HEK293 (cell line): ENCODE results near the gene KCTD21.

Experiments
- CTCF ChIA-PET: fragments of 350-600 bp; formaldehyde crosslinking; extraction: SDS; loops from one replicate; lab custom pipeline; 2021; ENCODE audit warnings: antibody characterized with exemption; lab: Yijun Ruan, JAX
- POLR2A ChIA-PET: fragments of 300-600 bp; formaldehyde crosslinking; extraction: SDS; loops from one replicate; lab custom pipeline; 2020; ENCODE audit warnings: antibody characterized with exemption, inconsistent platforms; lab: Yijun Ruan, JAX
- H3K27ac ChIP-seq: fragments of 200-500 bp; sonication (Bioruptor generic); 2 replicates; pipeline ENCODE4 v1.5.1; 2014; ENCODE audit warnings: low read depth, low read length, control low read depth, inconsistent platforms; ENCODE audit errors: extremely low read depth
- H3K36me3 ChIP-seq, 2 experiments: fragments of 200-500 bp in 1 of 2; sonication (Bioruptor generic) in 1 of 2; 1 replicate in 1 of 2; 2 replicates in 1 of 2; pipeline ENCODE4 v1.5.1; 2014 to 2017; ENCODE audit warnings: inconsistent platforms in 2 of 2, low read length in 2 of 2; ENCODE audit not compliant: control insufficient read depth in 2 of 2, insufficient read depth in 1 of 2
- H3K4me1 ChIP-seq: fragments of 200-500 bp; sonication (Bioruptor generic); 2 replicates; pipeline ENCODE4 v1.5.1; 2014; ENCODE audit warnings: mild to moderate bottlenecking, low read length, inconsistent platforms; ENCODE audit not compliant: control insufficient read depth, insufficient read depth
- H3K4me3 ChIP-seq: 2 replicates; pipeline ENCODE4 v1.5.1; 2011; ENCODE audit warnings: low read depth, mild to moderate bottlenecking, control low read depth, low read length, moderate library complexity
- H3K9me3 ChIP-seq: fragments of 200-500 bp; sonication (Bioruptor generic); 2 replicates; pipeline ENCODE4 v1.5.1; 2014; ENCODE audit warnings: low read depth, low read length, inconsistent platforms; ENCODE audit not compliant: control insufficient read depth, insufficient read depth
- ELK4 ChIP-seq: IDR thresholded peaks from 2 replicates; pipeline ENCODE4 v1.6.1; 2011; ENCODE audit warnings: mild to moderate bottlenecking, low read depth, low read length, borderline replicate concordance
- HOXA7 ChIP-seq: sonication (generic); formaldehyde crosslinking; IDR thresholded peaks from 2 replicates; pipeline ENCODE4 v1.8.1; 2022; ENCODE audit warnings: missing genetic modification reagents, borderline replicate concordance
- KLF7 ChIP-seq: fragments of 450-650 bp; formaldehyde crosslinking; IDR thresholded peaks from 2 replicates; pipeline ENCODE4 v1.5.1; 2016; ENCODE audit warnings: missing biosample characterization, missing genetic modification characterization, borderline replicate concordance
- SCRT1 ChIP-seq: fragments of 450-650 bp; formaldehyde crosslinking; IDR thresholded peaks from 2 replicates; pipeline ENCODE4 v1.5.1; 2016; ENCODE audit warnings: missing biosample characterization, missing genetic modification characterization, borderline replicate concordance
- SP3 ChIP-seq: fragments of 450-650 bp; formaldehyde crosslinking; IDR thresholded peaks from 2 replicates; pipeline ENCODE4 v1.5.1; 2016; ENCODE audit warnings: missing biosample characterization, missing genetic modification characterization
- WT1 ChIP-seq: fragments of 450-650 bp; formaldehyde crosslinking; IDR thresholded peaks from 2 replicates; pipeline ENCODE4 v1.5.1; 2016; ENCODE audit warnings: missing biosample characterization, missing genetic modification characterization
- ZBTB1 ChIP-seq: fragments of 450-650 bp; formaldehyde crosslinking; IDR thresholded peaks from 2 replicates; pipeline ENCODE4 v1.5.1; 2016; ENCODE audit warnings: missing biosample characterization, missing genetic modification characterization
- ZBTB10 ChIP-seq: fragments of 450-650 bp; formaldehyde crosslinking; IDR thresholded peaks from 2 replicates; pipeline ENCODE4 v1.5.1; 2016; ENCODE audit warnings: missing biosample characterization, missing genetic modification characterization
- ZBTB17 ChIP-seq: fragments of 450-650 bp; formaldehyde crosslinking; IDR thresholded peaks from 2 replicates; pipeline ENCODE4 v1.5.1; 2016; ENCODE audit warnings: missing biosample characterization, missing genetic modification characterization
- ZBTB26 ChIP-seq: fragments of 450-650 bp; formaldehyde crosslinking; optimal IDR thresholded peaks from 2 replicates; pipeline ENCODE3; 2016; ENCODE audit warnings: missing biosample characterization, mild to moderate bottlenecking, missing genetic modification characterization
- ZFP37 ChIP-seq: fragments of 450-650 bp; formaldehyde crosslinking; IDR thresholded peaks from 2 replicates; pipeline ENCODE4 v1.5.1; 2016; ENCODE audit warnings: missing biosample characterization, missing genetic modification characterization
- ZFP69B ChIP-seq: fragments of 450-650 bp; formaldehyde crosslinking; IDR thresholded peaks from 2 replicates; pipeline ENCODE4 v1.5.1; 2016; ENCODE audit warnings: missing biosample characterization, missing genetic modification characterization
- ZIC2 ChIP-seq: fragments of 450-650 bp; formaldehyde crosslinking; IDR thresholded peaks from 2 replicates; pipeline ENCODE4 v1.5.1; 2016; ENCODE audit warnings: missing biosample characterization, missing genetic modification characterization
- ZNF140 ChIP-seq: fragments of 450-650 bp; formaldehyde crosslinking; IDR thresholded peaks from 2 replicates; pipeline ENCODE4 v1.5.1; 2016; ENCODE audit warnings: missing biosample characterization, missing genetic modification characterization
- ZNF16 ChIP-seq: fragments of 450-650 bp; formaldehyde crosslinking; IDR thresholded peaks from 2 replicates; pipeline ENCODE4 v1.5.1; 2016; ENCODE audit warnings: low read depth, missing biosample characterization, missing genetic modification characterization
- ZNF174 ChIP-seq: fragments of 450-650 bp; formaldehyde crosslinking; IDR thresholded peaks from 2 replicates; pipeline ENCODE4 v1.5.0; 2017; ENCODE audit warnings: missing biosample characterization, mild to moderate bottlenecking, missing genetic modification characterization
- ZNF211 ChIP-seq: fragments of 450-650 bp; formaldehyde crosslinking; IDR thresholded peaks from 2 replicates; pipeline ENCODE4 v1.5.1; 2016; ENCODE audit warnings: low read depth, missing biosample characterization, missing genetic modification characterization
- ZNF449 ChIP-seq: fragments of 450-650 bp; formaldehyde crosslinking; IDR thresholded peaks from 2 replicates; pipeline ENCODE4 v1.5.1; 2017; ENCODE audit warnings: missing biosample characterization, mild to moderate bottlenecking, missing genetic modification characterization, moderate library complexity
- ZNF510 ChIP-seq: fragments of 450-650 bp; formaldehyde crosslinking; IDR thresholded peaks from 2 replicates; pipeline ENCODE4 v1.5.1; 2018; ENCODE audit warnings: mild to moderate bottlenecking, missing genetic modification characterization, missing biosample characterization; ENCODE audit not compliant: insufficient replicate concordance
- ZNF555 ChIP-seq: fragments of 450-650 bp; formaldehyde crosslinking; conservative IDR thresholded peaks from 2 replicates; pipeline ENCODE4 v1.5.1; 2017; ENCODE audit warnings: missing biosample characterization, mild to moderate bottlenecking, missing genetic modification characterization, inconsistent platforms
- ZNF571 ChIP-seq: fragments of 450-650 bp; formaldehyde crosslinking; IDR thresholded peaks from 2 replicates; pipeline ENCODE4 v1.5.0; 2017; ENCODE audit warnings: missing biosample characterization, missing genetic modification characterization
- ZNF580 ChIP-seq: fragments of 450-650 bp; formaldehyde crosslinking; IDR thresholded peaks from 2 replicates; pipeline ENCODE4 v1.5.1; 2016; ENCODE audit warnings: missing biosample characterization, missing genetic modification characterization
- ZNF776 ChIP-seq: fragments of 450-650 bp; formaldehyde crosslinking; IDR thresholded peaks from 2 replicates; pipeline ENCODE4 v1.5.0; 2017; ENCODE audit warnings: missing biosample characterization, missing genetic modification characterization, borderline replicate concordance
- ZNF785 ChIP-seq: fragments of 450-650 bp; formaldehyde crosslinking; IDR thresholded peaks from 2 replicates; pipeline ENCODE4 v1.5.1; 2016; ENCODE audit warnings: missing biosample characterization, missing genetic modification characterization
- ZNF792 ChIP-seq: fragments of 450-650 bp; formaldehyde crosslinking; IDR thresholded peaks from 2 replicates; pipeline ENCODE4 v1.5.1; 2016; ENCODE audit warnings: missing biosample characterization, missing genetic modification characterization
- ZNF830 ChIP-seq: fragments of 450-650 bp; IDR thresholded peaks from 2 replicates; pipeline ENCODE4 v1.5.0; 2018; ENCODE audit warnings: missing biosample characterization, missing genetic modification characterization, low read depth, mild to moderate bottlenecking, moderate library complexity
- ZSCAN5A ChIP-seq: fragments of 450-650 bp; formaldehyde crosslinking; IDR thresholded peaks from 2 replicates; pipeline ENCODE4 v1.5.1; 2016; ENCODE audit warnings: missing biosample characterization, missing genetic modification characterization

The KCTD21 gene

GRCh38 chr11:78200553-78200952, 12.1 kb upstream of the KCTD21 start:
- H3K9me3 ChIP-seq = no peaks in the 10 kb centered on the region
- peaks cover 0 to 57% of the 10 kb centered on the region in 2 experiments; a peak in 1 of 3 replicates for H3K36me3 ChIP-seq
- CTCF ChIA-PET = interaction anchor here (0.6 kb wide), 1 partner anchor 588 kb away, joined by 4 read pairs; no protein-coding TSS in a partner anchor
- H3K4me3 ChIP-seq = no peak overlapping the region
- H3K4me1 ChIP-seq = no peaks in the 10 kb centered on the region
- POLR2A ChIA-PET = no interaction called here
- no peak for TF ChIP-seq ZNF792 (tag by site-specific recombination)
- TF ChIP-seq ZNF449 (tag by site-specific recombination) = no peak
- no peak for TF ChIP-seq ZBTB1
- no peak for TF ChIP-seq HOXA7 (CRISPR knock-in tag)
- TF ChIP-seq SP3 (tag by site-specific recombination) = no peak
- no peak for TF ChIP-seq ZIC2 (tag by site-specific recombination)
- no peak for TF ChIP-seq ZBTB10 (tag by site-specific recombination)
- TF ChIP-seq ZNF16 (tag by site-specific recombination) = no peak
- TF ChIP-seq ZNF510 (tag by site-specific recombination) = no peak
- no peak for TF ChIP-seq ZNF140 (tag by site-specific recombination)
- no peak for TF ChIP-seq KLF7 (tag by site-specific recombination)
- TF ChIP-seq SCRT1 = no peak
- no peak for TF ChIP-seq ZNF211
- TF ChIP-seq ZNF571 (tag by site-specific recombination) = no peak
- H3K27ac ChIP-seq = no peak overlapping the region

GRCh38 chr11:78200061-78200460, 11.6 kb upstream of the KCTD21 start:
- H3K4me1 ChIP-seq = no peaks in the 10 kb centered on the region
- H3K36me3 ChIP-seq = peaks cover 0 to 54% of the 10 kb centered on the region in 2 experiments; a peak in 1 of 3 replicates
- ChIA-PET POLR2A (no interaction called here), CTCF (interaction anchor here (0.6 kb wide), 1 partner anchor 588 kb away, joined by 4 read pairs; no protein-coding TSS in a partner anchor)
- H3K27ac ChIP-seq = no peak overlapping the region
- TF ChIP-seq ZNF785 (tag by site-specific recombination) (no peak), ZFP69B (tag by site-specific recombination) (no peak), ZBTB17 (no peak), WT1 (tag by site-specific recombination) (no peak), ZNF555 (tag by site-specific recombination) (no peak), ELK4 (no peak), ZNF776 (tag by site-specific recombination) (no peak), ZNF580 (tag by site-specific recombination) (no peak), ZNF174 (tag by site-specific recombination) (no peak), ZNF830 (no peak), ZBTB26 (tag by site-specific recombination) (no peak), ZFP37 (tag by site-specific recombination) (no peak), ZSCAN5A (no peak)
- H3K9me3 ChIP-seq = no peaks in the 10 kb centered on the region
- no peak overlapping the region for H3K4me3 ChIP-seq
